ENCODE data around the gene NREP.

NREP gene

GRCh38 chr5:111756581-111757354 lies at the start of gene NREP:
Gene NREP, minus strand, starts transcription at chr5:111757194. Its CDS starts 1,422 bp downstream, at chr5:111755772.
- DNase-seq (ENCODE audit: low spot score), result no peak

DNA sequence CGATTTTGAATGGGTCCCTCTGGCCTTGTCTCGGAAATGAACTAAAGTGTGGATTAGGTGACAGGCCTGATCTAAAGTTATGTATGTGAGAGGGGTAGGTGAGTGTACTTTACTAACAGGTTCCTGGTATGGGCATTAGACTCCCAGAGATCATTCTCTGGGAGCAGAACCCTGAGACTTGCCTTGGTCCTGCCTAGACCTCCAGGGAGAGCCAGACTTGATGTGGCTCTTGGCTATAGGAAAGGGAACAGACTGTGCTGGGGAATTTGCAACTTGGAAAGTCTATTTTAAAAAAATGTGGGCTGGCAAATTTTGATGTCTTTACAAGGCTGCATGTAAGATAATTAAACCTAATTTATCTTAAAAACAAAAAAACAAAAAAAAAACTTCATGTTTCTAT lies 49.8 kb upstream of the NREP start:
- no peak for DNase-seq (ENCODE audit: low spot score)

DNA sequence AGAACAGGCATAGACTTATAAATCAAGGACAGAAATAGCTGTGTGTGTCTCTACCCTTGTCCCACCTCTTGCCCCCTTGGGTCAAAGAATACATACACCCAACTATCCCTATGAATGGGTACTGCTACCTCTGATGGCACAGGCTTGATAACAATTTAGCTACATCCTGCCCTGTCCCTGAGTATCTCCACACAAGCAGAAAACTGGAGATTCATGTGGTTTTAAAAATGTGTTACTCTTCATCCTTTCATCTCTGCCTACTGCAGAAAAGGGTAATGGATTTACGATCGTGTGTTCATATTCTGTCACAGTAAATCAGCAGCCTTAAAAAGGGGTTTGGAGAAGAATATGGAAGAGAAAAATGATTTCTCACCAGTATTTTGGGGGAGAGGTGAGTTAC lies 49.2 kb upstream of the NREP start:
- no peak for DNase-seq (ENCODE audit: low spot score)

GRCh38 chr5:111805071-111805470 lies 48.1 kb upstream of the NREP start:
- no peak for DNase-seq (ENCODE audit: low spot score)

DNA sequence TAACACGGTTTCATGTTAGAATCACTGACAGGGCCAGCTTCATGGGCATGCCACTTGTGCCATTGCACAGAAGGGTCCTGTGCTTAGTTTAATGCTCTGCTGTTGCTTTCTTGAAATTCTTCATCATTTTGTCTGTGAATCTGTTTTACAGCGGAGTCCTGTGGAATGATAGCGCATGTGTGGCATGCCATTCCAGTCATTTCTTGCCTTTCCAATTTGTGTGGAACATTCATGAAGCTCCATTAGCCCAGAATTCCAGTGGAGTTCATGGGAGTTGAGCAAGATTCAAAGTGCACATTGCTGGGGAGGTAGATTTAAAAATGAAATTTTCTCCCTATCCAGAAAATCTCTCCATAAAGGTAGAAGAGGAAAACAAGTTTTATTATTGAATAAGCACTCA lies 43.4 kb upstream of the NREP start:
- no peak for DNase-seq (ENCODE audit: low spot score)

- no peak for DNase-seq (ENCODE audit: low spot score)
Observed at GRCh38 chr5:111795142-111795541, 38.1 kb upstream of the NREP start.

GRCh38 chr5:111792471-111793058 lies 35.6 kb upstream of the NREP start:
- no peak for DNase-seq (ENCODE audit: low spot score)

GRCh38 chr5:111790295-111790694 lies 33.3 kb upstream of the NREP start:
- DNase-seq (ENCODE audit: low spot score), result no peak

- no peak for DNase-seq (ENCODE audit: low spot score)
Observed at GRCh38 chr5:111787006-111787405, 30.0 kb upstream of the NREP start.

DNA sequence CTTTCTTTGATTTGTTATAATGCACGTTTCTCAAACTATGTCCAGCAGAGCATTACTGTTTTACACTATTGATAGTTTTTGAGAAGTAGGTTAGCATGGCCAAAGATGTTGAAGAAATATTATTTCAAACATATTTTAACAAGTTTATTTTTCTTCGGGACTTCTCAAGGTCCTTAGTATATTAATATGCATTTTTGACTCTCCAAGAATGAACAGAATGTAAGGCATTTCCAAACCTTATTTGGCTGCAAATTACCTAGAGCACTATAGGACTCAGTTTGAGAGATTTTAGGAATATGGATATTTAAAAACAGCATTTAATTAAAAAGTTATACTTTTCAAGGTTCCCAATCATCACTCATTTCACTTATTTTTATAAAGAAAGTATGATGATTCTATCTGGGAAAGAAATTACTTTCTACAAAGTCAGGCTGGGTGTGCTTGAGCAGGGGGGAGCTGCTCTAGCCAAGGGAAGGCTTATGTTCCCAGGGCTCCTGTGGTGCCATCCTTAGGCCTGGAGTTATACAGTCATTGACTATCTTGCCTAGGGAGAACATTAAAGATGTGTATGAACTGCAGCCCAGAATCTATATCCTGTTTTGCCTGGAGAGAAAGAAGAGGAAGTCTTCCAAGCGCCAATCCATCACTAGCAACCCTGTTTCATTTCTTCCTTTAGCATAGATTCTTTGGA lies 27.6 kb upstream of the NREP start:
- DNase-seq (ENCODE audit: low spot score), result no peak

GRCh38 chr5:111783537-111783936 lies 26.5 kb upstream of the NREP start:
- no peak for DNase-seq (ENCODE audit: low spot score)

- no peak for DNase-seq (ENCODE audit: low spot score)
Observed at GRCh38 chr5:111782216-111782615, 25.2 kb upstream of the NREP start.

- no peak for DNase-seq (ENCODE audit: low spot score)
Observed at GRCh38 chr5:111781200-111781599, 24.2 kb upstream of the NREP start.

DNA sequence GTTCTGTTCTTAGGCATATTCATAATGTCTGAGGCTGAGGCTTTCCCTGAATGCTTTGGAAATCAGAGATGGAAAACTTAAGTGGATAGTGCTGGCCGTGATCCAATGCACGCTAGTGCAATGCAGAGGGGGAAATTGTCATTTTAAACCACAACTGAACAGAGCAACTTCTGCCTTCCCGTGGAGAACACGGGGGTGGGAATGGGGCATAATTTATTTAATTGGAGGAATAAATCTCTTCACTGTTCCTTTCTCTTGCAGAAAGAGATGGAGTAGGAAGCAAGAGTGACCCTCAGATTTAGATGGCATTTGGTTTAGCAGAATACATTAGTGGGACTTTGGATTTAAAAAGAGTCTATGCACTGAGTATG lies 22.9 kb upstream of the NREP start:
- DNase-seq (ENCODE audit: low spot score), result no peak

DNA sequence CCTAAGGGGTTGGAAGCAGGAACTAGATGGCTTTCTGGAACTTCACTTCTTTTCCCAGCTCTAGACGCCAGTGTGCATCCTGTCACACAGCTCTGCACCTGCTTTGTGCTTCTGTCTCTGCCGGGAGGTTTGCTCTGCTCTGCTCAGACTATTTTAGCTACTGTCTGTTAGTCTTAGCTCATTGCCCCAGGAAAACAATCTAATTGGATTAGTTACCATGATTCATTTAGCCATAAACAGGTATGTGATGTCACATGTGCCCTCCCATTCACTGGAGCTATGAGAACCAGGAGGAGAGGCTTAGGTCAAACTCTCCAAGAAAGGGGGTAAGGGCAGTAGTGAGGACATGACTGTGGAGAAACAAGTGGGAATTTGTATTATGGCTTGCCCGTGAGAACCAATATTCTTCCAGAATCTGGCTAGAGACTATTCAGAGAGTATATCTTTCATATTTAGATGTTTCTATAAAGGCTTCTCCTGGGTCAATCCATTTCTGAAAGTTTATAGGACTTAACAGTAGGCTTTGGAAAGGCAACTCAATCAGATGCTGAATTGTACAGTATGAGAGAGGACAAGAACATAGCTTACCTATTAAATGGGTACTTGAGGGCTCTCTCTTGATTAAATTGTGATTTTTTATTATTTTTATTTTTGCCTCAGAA lies 22.4 kb upstream of the NREP start:
- no peak for DNase-seq (ENCODE audit: low spot score)

GRCh38 chr5:111776913-111777781 lies 20.2 kb upstream of the NREP start:
- DNase-seq (ENCODE audit: low spot score), result no peak

- DNase-seq (ENCODE audit: low spot score), result no peak
Observed at GRCh38 chr5:111775224-111775623, 18.2 kb upstream of the NREP start.

- DNase-seq (ENCODE audit: low spot score), result no peak
Observed at GRCh38 chr5:111774525-111774924, 17.5 kb upstream of the NREP start.

GRCh38 chr5:111772456-111773122 lies 15.6 kb upstream of the NREP start:
- no peak for DNase-seq (ENCODE audit: low spot score)

GRCh38 chr5:111769541-111769940 lies 12.5 kb upstream of the NREP start:
- DNase-seq (ENCODE audit: low spot score), result no peak

All from hematopoietic multipotent progenitor cell treated with erythropoietin and hydrocortisone succinate and interleukin-3 and kit ligand, for 17 days (in vitro differentiated cells).